ENCODE results near the gene EGF.
A peak's percentile ranks its signal among the peaks of the same experiment; 100 is the strongest.

EGF gene

DNA sequence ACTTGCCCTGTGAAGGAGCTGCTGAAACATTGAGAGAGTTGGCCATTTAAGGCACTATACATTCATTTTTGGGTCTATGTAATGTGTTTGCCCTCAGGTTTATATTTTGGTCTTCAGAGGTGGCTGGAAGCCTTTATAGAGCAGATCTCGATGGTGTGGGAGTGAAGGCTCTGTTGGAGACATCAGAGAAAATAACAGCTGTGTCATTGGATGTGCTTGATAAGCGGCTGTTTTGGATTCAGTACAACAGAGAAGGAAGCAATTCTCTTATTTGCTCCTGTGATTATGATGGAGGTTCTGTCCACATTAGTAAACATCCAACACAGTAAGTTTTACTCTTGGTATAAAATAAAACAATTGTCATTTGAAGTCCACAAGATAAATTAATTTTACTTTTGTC lies 31.1 kb downstream of the EGF start:
- H4K8ac ChIP-seq (ENCODE audit: low read length) = no peak overlapping the region
- no peak overlapping the region for H3K23ac ChIP-seq (ENCODE audit: low read length in 2 of 2)
- no peaks in the 10 kb centered on the region for H3K36me3 ChIP-seq (ENCODE audit: control insufficient read depth in 1 of 2, insufficient read depth in 2 of 2, low read depth in 1 of 2, low read length in 2 of 2)
- H3K4me3 ChIP-seq (ENCODE audit: insufficient read depth in 1 of 2, low read depth in 1 of 2, low read length in 2 of 2) = no peak overlapping the region
- H2AK5ac ChIP-seq (ENCODE audit: low read length, severe bottlenecking) = no peak overlapping the region
- peaks cover 0 to 3% of the 10 kb centered on the region in 2 experiments for H3K27me3 ChIP-seq (ENCODE audit: control insufficient read depth in 1 of 2, insufficient read depth in 1 of 2, low read length in 2 of 2)
- no peaks in the 10 kb centered on the region for H3K9me3 ChIP-seq (ENCODE audit: control insufficient read depth, low read length)
- H2BK5ac ChIP-seq (ENCODE audit: low read depth, low read length, poor library complexity, severe bottlenecking) = no peak overlapping the region
- H3K4me2 ChIP-seq (ENCODE audit: low read length, poor library complexity, severe bottlenecking) = no peak overlapping the region
- no peak overlapping the region for H4K91ac ChIP-seq (ENCODE audit: low read length)
- no peaks in the 10 kb centered on the region for H3K79me1 ChIP-seq (replicated peaks; ENCODE audit: low read length, poor library complexity, severe bottlenecking)
- H3K27ac ChIP-seq (ENCODE audit: low read length, poor library complexity, severe bottlenecking) = no peak overlapping the region
- no peak overlapping the region for H3K9ac ChIP-seq (ENCODE audit: low read length)
- no peak overlapping the region for H3K4ac ChIP-seq (ENCODE audit: low read depth in 1 of 2, low read length in 2 of 2)
- no peak for DNase-seq
- no peak overlapping the region for H3K14ac ChIP-seq (ENCODE audit: low read length in 2 of 2)
- no peak overlapping the region for H2BK15ac ChIP-seq (ENCODE audit: low read depth, poor library complexity, severe bottlenecking)
- H3K18ac ChIP-seq (ENCODE audit: low read depth in 1 of 2, low read length in 2 of 2) = no peak overlapping the region
- H2BK120ac ChIP-seq (ENCODE audit: low read depth, low read length) = no peak overlapping the region
- H2BK12ac ChIP-seq (ENCODE audit: low read length in 2 of 2) = no peak overlapping the region
- no peaks in the 10 kb centered on the region for H3K4me1 ChIP-seq (ENCODE audit: control insufficient read depth, insufficient read depth, low read depth, low read length)
- 80% methylated on average over 2 of the region's 2 CpGs for WGBS
- no peak overlapping the region for H2AFZ ChIP-seq (ENCODE audit: low read depth, low read length)

DNA sequence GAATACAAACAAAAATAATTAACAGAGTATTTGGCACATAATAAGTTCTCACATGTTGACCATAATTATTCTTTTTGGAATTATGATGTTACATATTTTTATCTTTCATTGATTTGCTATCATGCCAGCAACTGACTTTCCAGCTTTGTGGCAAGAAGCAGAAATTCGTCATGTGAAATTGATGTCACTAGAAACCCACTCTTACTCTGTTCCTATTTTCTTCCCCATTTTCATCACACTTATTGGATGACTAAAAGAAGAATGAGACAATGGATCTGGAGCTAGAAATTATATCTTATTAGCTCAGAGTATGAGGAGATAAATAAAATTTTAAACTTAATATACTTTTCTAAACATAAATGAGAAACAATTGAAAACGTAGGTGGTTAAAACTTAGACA lies 31.9 kb downstream of the EGF start:
- H3K79me1 ChIP-seq (replicated peaks; ENCODE audit: low read length, poor library complexity, severe bottlenecking) = no peaks in the 10 kb centered on the region
- no peak overlapping the region for H3K4me2 ChIP-seq (ENCODE audit: low read length, poor library complexity, severe bottlenecking)
- H3K9ac ChIP-seq (ENCODE audit: low read length) = no peak overlapping the region
- H2BK120ac ChIP-seq (ENCODE audit: low read depth, low read length) = no peak overlapping the region
- no peak overlapping the region for H3K23ac ChIP-seq (ENCODE audit: low read length in 2 of 2)
- H3K27me3 ChIP-seq (ENCODE audit: control insufficient read depth in 1 of 2, insufficient read depth in 1 of 2, low read length in 2 of 2) = no peaks in the 10 kb centered on the region
- no peak overlapping the region for H2BK12ac ChIP-seq (ENCODE audit: low read length in 2 of 2)
- 97% methylated on average over 2 of the region's 2 CpGs for WGBS
- no peak overlapping the region for H3K14ac ChIP-seq (ENCODE audit: low read length in 2 of 2)
- H2BK5ac ChIP-seq (ENCODE audit: low read depth, low read length, poor library complexity, severe bottlenecking) = no peak overlapping the region
- H2BK15ac ChIP-seq (ENCODE audit: low read depth, poor library complexity, severe bottlenecking) = no peak overlapping the region
- H2AK5ac ChIP-seq (ENCODE audit: low read length, severe bottlenecking) = no peak overlapping the region
- H3K4me1 ChIP-seq (ENCODE audit: control insufficient read depth, insufficient read depth, low read depth, low read length) = no peaks in the 10 kb centered on the region
- H3K4ac ChIP-seq (ENCODE audit: low read depth in 1 of 2, low read length in 2 of 2) = no peak overlapping the region
- no peak overlapping the region for H4K8ac ChIP-seq (ENCODE audit: low read length)
- H4K91ac ChIP-seq (ENCODE audit: low read length) = no peak overlapping the region
- no peaks in the 10 kb centered on the region for H3K36me3 ChIP-seq (ENCODE audit: control insufficient read depth in 1 of 2, insufficient read depth in 2 of 2, low read depth in 1 of 2, low read length in 2 of 2)
- DNase-seq = no peak
- no peak overlapping the region for H3K27ac ChIP-seq (ENCODE audit: low read length, poor library complexity, severe bottlenecking)
- H3K9me3 ChIP-seq (ENCODE audit: control insufficient read depth, low read length) = no peaks in the 10 kb centered on the region
- H3K4me3 ChIP-seq (ENCODE audit: insufficient read depth in 1 of 2, low read depth in 1 of 2, low read length in 2 of 2) = no peak overlapping the region
- H3K18ac ChIP-seq (ENCODE audit: low read depth in 1 of 2, low read length in 2 of 2) = no peak overlapping the region
- no peak overlapping the region for H2AFZ ChIP-seq (ENCODE audit: low read depth, low read length)

DNA sequence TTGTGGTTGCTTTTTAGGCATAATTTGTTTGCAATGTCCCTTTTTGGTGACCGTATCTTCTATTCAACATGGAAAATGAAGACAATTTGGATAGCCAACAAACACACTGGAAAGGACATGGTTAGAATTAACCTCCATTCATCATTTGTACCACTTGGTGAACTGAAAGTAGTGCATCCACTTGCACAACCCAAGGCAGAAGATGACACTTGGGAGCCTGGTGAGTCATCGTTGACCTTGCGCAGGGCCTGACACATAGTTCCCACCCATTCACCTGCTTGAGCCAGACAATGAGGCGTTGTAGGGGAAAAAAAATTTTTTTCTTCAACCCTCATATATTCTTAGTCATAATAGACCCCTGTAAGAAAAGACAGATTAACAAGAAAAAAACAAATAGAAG lies 32.4 kb downstream of the EGF start:
- Histone ChIP-seq H3K4me1 (ENCODE audit: control insufficient read depth, insufficient read depth, low read depth, low read length) (no peaks in the 10 kb centered on the region), H3K14ac (ENCODE audit: low read length in 2 of 2) (no peak overlapping the region), H2AK5ac (ENCODE audit: low read length, severe bottlenecking) (no peak overlapping the region), H2BK15ac (ENCODE audit: low read depth, poor library complexity, severe bottlenecking) (no peak overlapping the region), H3K4ac (ENCODE audit: low read depth in 1 of 2, low read length in 2 of 2) (no peak overlapping the region), H2AFZ (ENCODE audit: low read depth, low read length) (no peak overlapping the region), H3K27ac (ENCODE audit: low read length, poor library complexity, severe bottlenecking) (no peak overlapping the region), H2BK120ac (ENCODE audit: low read depth, low read length) (no peak overlapping the region), H3K4me3 (ENCODE audit: insufficient read depth in 1 of 2, low read depth in 1 of 2, low read length in 2 of 2) (no peak overlapping the region), H3K9ac (ENCODE audit: low read length) (no peak overlapping the region), H4K8ac (ENCODE audit: low read length) (no peak overlapping the region), H3K27me3 (ENCODE audit: control insufficient read depth in 1 of 2, insufficient read depth in 1 of 2, low read length in 2 of 2) (no peaks in the 10 kb centered on the region), H2BK12ac (ENCODE audit: low read length in 2 of 2) (no peak overlapping the region), H3K4me2 (ENCODE audit: low read length, poor library complexity, severe bottlenecking) (no peak overlapping the region), H3K9me3 (ENCODE audit: control insufficient read depth, low read length) (no peaks in the 10 kb centered on the region), H3K18ac (ENCODE audit: low read depth in 1 of 2, low read length in 2 of 2) (no peak overlapping the region), H3K79me1 (replicated peaks; ENCODE audit: low read length, poor library complexity, severe bottlenecking) (no peaks in the 10 kb centered on the region), H2BK5ac (ENCODE audit: low read depth, low read length, poor library complexity, severe bottlenecking) (no peak overlapping the region), H3K23ac (ENCODE audit: low read length in 2 of 2) (no peak overlapping the region), H3K36me3 (ENCODE audit: control insufficient read depth in 1 of 2, insufficient read depth in 2 of 2, low read depth in 1 of 2, low read length in 2 of 2) (no peaks in the 10 kb centered on the region), H4K91ac (ENCODE audit: low read length) (no peak overlapping the region)
- 100% methylated on average over 2 of the region's 4 CpGs for WGBS
- DNase-seq = peak; percentile 10

DNA sequence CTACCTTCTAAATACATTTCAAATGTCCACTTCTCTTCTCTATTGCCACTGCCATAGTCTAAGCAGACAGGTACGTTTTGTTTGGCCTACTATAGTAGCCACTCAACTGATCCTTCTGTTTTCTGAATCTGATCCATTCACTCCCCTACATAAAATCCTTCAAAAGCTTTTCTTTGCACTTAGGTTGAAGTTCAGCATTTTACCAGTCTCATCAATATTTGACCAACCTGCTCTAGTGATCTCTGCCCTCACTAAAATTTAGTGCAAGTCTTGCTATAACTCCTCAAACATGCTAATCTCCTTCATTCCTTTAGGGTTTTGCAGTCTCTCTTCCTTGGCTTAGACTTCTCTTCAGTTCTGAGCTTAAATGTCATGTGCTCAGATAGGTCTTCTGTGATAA lies 33.4 kb downstream of the EGF start:
- H3K36me3 ChIP-seq (ENCODE audit: control insufficient read depth in 1 of 2, insufficient read depth in 2 of 2, low read depth in 1 of 2, low read length in 2 of 2) = no peaks in the 10 kb centered on the region
- no peak overlapping the region for H2BK15ac ChIP-seq (ENCODE audit: low read depth, poor library complexity, severe bottlenecking)
- WGBS = 90% methylated on average over 1 of the region's 1 CpG
- DNase-seq = no peak
- H3K4me2 ChIP-seq (ENCODE audit: low read length, poor library complexity, severe bottlenecking) = no peak overlapping the region
- H2BK5ac ChIP-seq (ENCODE audit: low read depth, low read length, poor library complexity, severe bottlenecking) = no peak overlapping the region
- H3K27ac ChIP-seq (ENCODE audit: low read length, poor library complexity, severe bottlenecking) = no peak overlapping the region
- no peak overlapping the region for H3K4me3 ChIP-seq (ENCODE audit: insufficient read depth in 1 of 2, low read depth in 1 of 2, low read length in 2 of 2)
- H2AK5ac ChIP-seq (ENCODE audit: low read length, severe bottlenecking) = no peak overlapping the region
- no peak overlapping the region for H3K9ac ChIP-seq (ENCODE audit: low read length)
- H3K18ac ChIP-seq (ENCODE audit: low read depth in 1 of 2, low read length in 2 of 2) = no peak overlapping the region
- H3K79me1 ChIP-seq (replicated peaks; ENCODE audit: low read length, poor library complexity, severe bottlenecking) = no peaks in the 10 kb centered on the region
- H3K14ac ChIP-seq (ENCODE audit: low read length in 2 of 2) = no peak overlapping the region
- H3K4me1 ChIP-seq (ENCODE audit: control insufficient read depth, insufficient read depth, low read depth, low read length) = no peaks in the 10 kb centered on the region
- H2BK120ac ChIP-seq (ENCODE audit: low read depth, low read length) = no peak overlapping the region
- no peak overlapping the region for H4K8ac ChIP-seq (ENCODE audit: low read length)
- no peak overlapping the region for H3K4ac ChIP-seq (ENCODE audit: low read depth in 1 of 2, low read length in 2 of 2)
- no peak overlapping the region for H4K91ac ChIP-seq (ENCODE audit: low read length)
- no peaks in the 10 kb centered on the region for H3K9me3 ChIP-seq (ENCODE audit: control insufficient read depth, low read length)
- H3K23ac ChIP-seq (ENCODE audit: low read length in 2 of 2) = no peak overlapping the region
- H2BK12ac ChIP-seq (ENCODE audit: low read length in 2 of 2) = no peak overlapping the region
- no peak overlapping the region for H2AFZ ChIP-seq (ENCODE audit: low read depth, low read length)
- H3K27me3 ChIP-seq (ENCODE audit: control insufficient read depth in 1 of 2, insufficient read depth in 1 of 2, low read length in 2 of 2) = no peaks in the 10 kb centered on the region

All from mesenchymal stem cell (in vitro differentiated cells and primary cell).